Fibroblast of skin of right biceps (primary cell): Measurements from ENCODE around the gene LMBRD2.
"Not testable (repeated sequence)": the region's sequence is repeated elsewhere in the genome, so short reads cannot be mapped to it uniquely, and the experiment has no call there.

ENCODE experiments used
- DNase-seq: peaks from one replicate; pipeline ENCODE4 v3.0.0-alpha.2; 2013

LMBRD2 gene

DNA sequence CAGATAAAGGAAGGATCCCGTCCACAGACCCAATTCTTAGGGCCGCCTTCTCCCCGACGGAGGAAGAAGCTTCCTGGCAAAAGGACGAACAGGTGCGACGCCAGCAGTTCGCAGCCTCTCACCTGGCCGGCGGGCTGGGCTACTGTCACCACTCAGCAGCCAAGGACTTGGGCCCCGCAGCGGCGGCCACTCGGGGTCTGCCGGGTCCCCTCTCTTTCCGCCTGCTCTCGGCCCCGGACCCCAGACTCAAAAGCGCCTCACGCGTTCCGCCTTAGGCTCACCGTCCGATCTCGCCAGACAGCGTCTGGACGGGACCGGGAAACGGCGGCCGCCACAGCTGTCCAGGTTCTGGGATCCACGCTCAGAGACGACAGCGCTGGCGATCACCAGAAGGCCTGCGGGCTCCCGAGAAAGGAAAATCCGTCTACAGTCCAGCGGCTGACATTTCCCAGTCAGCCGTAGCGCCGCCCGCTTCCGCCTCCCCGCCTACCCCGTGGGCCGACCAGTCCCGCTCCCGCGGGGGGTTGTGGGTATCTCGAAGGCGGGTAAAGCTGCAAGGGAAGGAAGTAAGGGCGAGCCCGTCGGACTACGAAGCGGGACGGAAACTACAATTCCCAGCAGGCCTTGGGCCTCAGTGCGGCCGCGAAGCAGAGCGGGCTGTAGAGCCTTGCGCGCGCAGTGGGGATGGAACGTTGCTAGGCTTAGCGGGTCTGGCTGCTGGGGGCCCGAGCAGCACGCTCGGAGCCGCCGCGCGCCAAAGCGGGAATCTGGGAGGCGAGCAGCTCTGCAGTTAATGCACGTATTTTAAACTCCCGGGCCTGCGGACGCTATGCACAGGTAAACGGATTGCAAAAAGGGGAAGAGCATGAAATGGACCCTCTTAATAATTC lies at the start of gene LMBRD2, which contains the start of gene SKP2:
Gene LMBRD2 (minus strand): TSS at position 454 of the 890 bp plus-strand sequence. CDS start 8,538 bp downstream, outside the sequence.
Gene SKP2 (plus strand): TSS at position 678 of the 890 bp plus-strand sequence. CDS start 152 bp downstream, at position 830.
- DNase-seq = peak; percentile 98

DNA sequence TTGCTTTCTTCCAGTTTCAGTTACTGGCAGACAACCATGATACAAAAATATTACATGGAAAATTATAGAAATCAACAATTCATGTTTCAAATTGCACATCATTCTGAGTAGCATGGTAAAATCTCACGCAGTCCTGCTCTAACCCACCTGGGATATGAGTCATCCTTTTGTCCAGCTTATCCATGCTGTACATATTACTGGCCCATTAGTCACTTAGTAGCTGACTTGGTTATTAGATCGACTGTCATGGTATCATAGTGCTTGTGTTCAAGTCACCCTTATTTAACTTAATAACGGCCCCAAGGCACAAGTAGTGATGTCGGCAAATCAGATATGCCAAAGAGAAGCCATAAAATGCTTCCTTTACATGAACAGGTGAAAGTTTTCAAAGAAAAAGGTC lies 48.8 kb upstream of the LMBRD2 start:
- peak; percentile 46 for DNase-seq

GRCh38 chr5:36199620-36200019 lies 47.9 kb upstream of the LMBRD2 start:
- peak; percentile 46 for DNase-seq

GRCh38 chr5:36198783-36199182 lies 47.1 kb upstream of the LMBRD2 start:
- not testable (repeated sequence) for DNase-seq

DNA sequence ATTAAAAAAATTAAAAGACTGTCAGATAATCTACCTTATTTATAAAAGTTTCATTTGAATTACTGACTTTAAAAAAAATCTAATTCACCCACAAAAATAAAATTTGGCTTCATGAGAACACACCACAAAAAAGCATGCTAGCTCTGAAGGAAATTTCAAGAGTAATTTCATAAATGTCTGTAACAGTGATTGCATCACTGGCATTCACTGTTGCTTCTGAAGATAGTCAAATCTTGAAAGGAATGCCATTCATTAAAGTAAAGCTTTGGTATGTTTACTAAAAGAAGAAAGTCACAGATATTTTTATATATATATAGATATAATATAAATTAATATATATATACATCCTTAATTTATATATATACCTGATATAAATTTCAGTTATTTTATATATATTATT lies 46.6 kb upstream of the LMBRD2 start:
- peak; percentile 21 for DNase-seq

DNA sequence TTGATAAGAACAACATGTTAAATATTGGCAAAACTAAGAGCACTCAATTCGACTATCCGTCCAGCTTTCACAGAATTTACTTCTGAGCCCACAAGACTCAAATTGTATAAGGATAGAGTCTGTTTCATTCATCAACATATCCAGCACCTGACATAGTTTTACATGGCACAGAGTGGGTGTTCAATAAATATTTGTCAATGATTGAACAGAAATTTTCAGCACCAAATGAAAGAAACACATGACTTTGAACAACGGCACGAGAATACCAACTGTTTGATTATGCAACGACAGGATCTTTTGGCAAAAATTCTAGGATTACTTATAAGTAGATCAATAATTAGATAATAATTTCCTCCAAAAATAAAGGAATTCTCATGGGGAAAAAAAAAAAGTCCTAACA lies 42.1 kb upstream of the LMBRD2 start:
- DNase-seq = no peak

DNA sequence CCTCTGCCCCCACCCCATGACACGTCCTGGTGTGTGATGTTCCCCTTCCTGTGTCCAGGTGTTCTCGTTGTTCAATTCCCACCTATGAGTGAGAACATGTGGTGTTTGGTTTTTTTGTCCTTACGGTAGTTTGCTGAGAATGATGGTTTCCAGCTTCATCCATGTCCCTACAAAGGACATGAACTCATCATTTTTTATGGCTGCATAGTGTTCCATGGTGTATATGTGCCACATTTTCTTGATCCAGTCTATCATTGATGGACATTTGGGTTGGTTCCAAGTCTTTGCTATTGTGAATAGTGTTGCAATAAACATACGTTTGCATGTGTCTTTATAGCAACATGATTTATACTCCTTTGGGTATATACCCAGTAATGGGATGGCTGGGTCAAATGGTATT lies 32.7 kb upstream of the LMBRD2 start:
- not testable (repeated sequence) for DNase-seq

DNA sequence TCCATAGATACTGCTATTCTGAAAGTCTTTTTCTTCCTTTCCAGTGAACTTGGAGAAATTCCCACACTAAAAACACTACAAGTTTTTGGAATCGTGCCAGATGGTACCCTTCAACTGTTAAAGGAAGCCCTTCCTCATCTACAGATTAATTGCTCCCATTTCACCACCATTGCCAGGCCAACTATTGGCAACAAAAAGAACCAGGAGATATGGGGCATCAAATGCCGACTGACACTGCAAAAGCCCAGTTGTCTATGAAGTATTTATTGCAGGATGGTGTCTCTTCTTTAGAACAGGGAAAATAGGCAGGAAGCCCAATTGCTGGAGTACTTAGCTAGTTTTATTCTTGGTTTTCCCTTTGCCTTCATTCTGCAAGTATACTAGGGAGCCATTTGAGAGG lies 30.1 kb upstream of the LMBRD2 start:
- DNase-seq = no peak

GRCh38 chr5:36180556-36181350 lies 29.1 kb upstream of the LMBRD2 start:
- no peak for DNase-seq

GRCh38 chr5:36179950-36180349 lies 28.3 kb upstream of the LMBRD2 start:
- no peak for DNase-seq

DNA sequence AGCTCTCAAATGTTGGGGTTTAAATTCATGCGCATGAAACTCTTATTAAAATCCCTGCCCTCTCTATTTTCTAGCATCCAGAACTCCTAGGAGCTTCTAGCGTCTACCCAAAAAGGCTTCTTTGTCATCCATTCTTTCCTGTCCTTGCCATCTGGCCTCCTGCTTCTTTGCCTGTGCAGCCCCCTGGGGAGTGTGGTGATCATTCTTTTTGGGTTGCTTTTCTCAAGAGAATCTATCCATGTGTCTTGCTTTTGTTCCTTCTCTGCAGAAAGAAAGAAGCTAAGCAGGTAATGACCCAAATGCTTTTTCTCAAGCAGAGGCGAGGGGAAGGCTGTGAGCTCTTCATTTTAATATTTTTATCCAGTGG lies 26.8 kb upstream of the LMBRD2 start:
- DNase-seq = no peak

GRCh38 chr5:36177715-36178523 lies 26.2 kb upstream of the LMBRD2 start:
- DNase-seq = peak; percentile 45

- DNase-seq = no peak
These were observed 25.5 kb upstream of the LMBRD2 start for GRCh38 chr5:36177154-36177553.

- no peak for DNase-seq
These were observed 23.4 kb upstream of the LMBRD2 start for GRCh38 chr5:36175043-36175442.

GRCh38 chr5:36174119-36174518 lies 22.4 kb upstream of the LMBRD2 start:
- no peak for DNase-seq

GRCh38 chr5:36173426-36173825 lies 21.7 kb upstream of the LMBRD2 start:
- no peak for DNase-seq

DNA sequence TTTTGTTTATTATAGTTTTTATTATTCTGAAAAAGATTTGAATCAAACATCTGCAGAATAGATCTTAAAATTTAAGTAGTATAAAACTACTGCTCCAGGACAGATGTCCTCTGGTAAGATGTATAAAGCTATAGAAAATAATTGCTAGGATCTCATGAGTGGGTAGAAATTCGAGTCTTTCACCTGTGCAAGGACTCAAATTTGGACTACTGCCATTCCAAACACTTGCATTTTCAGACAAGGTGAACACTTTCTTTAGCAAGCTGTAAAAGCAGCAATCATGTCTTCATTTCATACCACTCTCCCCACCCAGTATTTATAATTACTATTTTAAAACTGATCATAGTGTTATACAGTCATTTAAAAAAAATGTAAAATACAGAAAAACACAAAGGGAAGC lies 20.9 kb upstream of the LMBRD2 start:
- no peak for DNase-seq

DNA sequence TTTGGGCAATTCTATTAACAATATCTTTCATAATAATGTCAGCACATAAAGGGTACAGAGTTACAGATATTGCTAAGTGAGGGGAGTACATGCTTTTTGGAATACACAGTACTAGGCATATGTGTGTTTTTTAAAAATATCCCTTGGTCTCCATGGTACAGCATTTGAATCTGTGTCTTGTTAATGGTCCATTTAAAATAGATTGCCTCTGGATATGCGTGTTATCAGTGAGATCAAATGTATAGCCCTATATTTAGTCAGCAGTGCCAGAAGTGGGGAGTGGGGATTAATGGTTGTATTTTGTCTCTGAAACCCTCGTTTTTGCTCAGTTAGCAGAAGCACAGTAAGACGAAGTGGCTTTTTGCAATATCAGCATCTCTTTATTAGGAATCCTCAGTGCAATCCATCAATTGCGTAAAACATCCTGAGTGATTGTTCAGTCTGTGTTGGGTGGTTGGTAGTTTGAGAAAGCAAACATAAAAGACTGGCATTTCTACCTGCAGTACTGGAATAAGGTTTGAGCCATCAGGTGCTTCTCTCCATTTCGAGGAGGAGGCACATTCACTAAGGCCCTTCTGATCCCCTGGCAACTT lies 19.2 kb upstream of the LMBRD2 start:
- DNase-seq = no peak

- DNase-seq = no peak
These were observed 17.1 kb upstream of the LMBRD2 start for GRCh38 chr5:36168737-36169136.

DNA sequence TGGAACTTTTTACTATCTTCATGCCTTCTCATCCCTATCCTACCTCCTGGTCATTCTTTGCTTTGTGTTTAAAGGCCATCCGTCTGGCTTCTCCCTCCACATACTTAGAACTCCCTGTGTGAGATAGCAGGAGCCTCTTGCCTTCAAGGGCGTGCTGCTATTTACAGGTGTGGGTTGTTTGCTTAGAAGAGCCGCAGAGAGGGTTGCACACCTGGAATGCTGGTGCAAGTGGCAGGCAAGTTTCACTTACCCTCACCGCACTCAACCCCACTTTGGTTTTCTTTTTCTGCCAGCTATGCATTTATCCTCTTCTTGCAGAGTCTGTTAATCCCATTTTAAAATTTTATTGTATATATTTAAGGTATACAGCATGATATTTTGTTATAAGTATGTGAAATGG lies 12.8 kb upstream of the LMBRD2 start:
- no peak for DNase-seq

DNA sequence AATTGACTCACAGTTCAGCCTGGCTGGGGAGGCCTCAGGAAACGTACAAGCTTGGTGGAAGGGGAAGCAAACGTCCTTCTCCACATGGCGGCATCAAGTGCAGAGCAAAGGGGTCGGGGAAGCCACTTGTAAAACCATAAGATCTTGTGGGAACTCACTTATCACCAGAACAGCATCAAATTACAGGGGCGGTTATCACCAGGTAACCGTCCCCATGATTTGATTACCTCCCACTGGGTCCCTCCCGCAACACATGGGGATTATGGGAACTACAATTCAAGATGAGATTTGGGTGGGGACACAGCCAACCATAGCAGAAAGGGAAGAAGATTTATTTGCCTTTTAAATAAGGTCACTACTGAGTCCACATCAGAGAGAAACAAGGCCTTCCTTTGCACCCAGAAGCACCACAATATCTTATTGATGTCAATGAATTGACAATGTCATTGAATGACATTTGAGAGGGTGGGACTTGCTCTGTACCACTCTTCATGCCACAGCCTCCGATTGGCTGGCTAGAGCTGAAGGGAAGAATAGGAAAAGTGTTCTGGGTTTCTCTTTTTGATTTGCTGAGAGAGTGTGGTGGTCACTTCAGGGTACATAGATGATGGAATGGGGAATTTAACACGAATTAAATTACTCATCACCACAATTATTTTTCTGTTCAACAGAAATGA lies 11.3 kb upstream of the LMBRD2 start:
- no peak for DNase-seq

DNA sequence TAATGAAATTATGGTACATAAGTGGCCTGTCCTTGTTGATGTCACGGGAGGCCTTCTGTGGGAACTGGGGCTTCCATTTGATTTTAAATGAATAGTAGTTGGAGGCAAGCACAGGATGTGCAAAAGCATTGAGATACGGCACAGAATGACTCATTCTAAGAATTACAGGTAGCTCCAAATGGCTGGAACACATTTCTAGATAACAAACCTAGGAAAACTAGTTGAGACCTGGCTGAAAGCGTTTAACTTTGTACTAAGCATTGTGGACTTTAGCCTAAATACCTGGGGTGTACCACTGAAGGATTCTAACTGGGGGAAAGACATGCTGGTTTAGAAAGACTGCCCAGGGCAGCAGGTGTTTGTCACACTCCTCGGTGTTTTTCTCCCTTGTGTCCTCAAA lies 9.7 kb upstream of the LMBRD2 start:
- DNase-seq = no peak
